DMS53 (cell line): ENCODE measurements around the gene NOLC1.

Experiments
- DNase-seq: peaks from one replicate; lab custom pipeline; 2025; lab: John Stamatoyannopoulos, UW

NOLC1 gene

DNA sequence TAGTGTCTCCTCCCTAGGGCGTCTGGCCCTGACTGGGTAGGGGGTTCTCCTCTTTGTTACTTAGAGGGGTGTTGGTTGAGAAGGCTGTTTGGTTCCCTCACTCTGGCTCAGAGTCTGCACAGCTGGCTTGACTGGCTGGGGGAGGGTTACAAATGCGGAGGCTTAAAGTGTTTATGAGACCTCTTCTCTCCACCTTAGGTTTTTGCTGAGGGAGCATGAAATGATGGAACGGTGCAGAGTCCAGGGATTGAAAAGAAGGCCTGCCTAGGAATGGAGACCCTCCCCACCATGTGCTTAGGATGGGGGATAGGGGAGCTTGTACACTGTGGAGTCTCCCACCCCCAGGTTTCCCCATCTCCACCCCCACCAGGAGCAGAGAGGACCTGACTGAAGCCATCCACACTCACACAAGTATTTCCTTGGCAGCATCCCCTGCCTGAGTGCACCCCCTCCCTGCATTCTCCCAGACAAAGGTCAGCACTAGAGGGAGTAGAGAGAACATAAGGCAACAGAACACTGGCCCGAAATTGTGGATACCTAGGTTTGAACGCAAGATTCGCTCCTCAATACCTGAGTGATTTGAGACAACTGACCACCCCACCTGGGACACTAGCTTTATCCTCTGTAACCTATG lies 30.3 kb upstream of the NOLC1 start:
- no peak for DNase-seq

DNA sequence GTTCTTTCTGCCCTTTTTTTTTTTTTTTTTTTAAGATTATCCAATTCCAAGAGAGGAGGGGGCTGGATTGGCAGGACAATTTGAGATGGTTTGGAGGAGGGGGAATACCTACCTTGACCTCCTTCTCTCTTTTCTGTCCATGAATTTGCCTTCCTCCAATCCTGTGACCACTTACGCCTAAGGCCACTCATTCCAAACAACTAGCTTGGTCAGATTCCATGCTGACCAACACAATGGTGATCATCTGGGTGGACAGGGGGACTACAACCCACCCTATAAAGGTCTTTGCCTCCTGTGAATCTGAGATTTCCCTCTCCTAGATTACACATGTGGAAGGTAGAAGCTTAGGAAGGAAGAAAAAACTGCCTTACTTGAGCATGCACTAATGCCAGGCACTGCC lies 29.7 kb upstream of the NOLC1 start:
- DNase-seq = no peak

- no peak for DNase-seq
Observed at GRCh38 chr10:102123223-102123622, 29.0 kb upstream of the NOLC1 start.

- peak; percentile 90 for DNase-seq
Observed at GRCh38 chr10:102131286-102132170, 20.7 kb upstream of the NOLC1 start.

GRCh38 chr10:102132193-102132562 lies 20.0 kb upstream of the NOLC1 start:
- DNase-seq = no peak

- DNase-seq = peak; percentile 99
Observed at GRCh38 chr10:102132563-102133372, 19.4 kb upstream of the NOLC1 start, which contains the start of gene PPRC1. TSS of gene PPRC1 (plus strand) at chr10:102133040. CDS start at chr10:102133069, 29 bp downstream.

- DNase-seq = peak; percentile 82
Observed at GRCh38 chr10:102133373-102134195, 18.6 kb upstream of the NOLC1 start.

DNA sequence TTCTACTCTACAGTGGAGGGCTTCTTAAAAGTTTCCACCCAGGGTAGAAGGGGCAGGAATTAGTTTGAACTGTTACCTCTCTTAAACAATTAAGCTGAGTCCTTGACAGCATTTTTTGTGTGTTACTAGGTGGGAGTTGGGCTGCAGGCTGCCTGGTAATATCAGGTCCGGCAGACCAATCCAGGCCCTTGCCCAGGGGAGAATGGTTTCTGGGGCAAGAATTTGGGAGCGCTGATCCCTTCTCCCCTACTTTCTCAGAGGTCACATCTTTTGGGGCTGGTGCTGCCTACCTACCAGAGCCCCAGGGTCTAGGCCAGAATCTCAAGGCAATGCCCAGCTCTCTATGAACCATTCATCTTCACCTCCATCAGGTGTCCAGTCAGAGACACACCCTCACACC lies 17.8 kb upstream of the NOLC1 start:
- no peak for DNase-seq

DNA sequence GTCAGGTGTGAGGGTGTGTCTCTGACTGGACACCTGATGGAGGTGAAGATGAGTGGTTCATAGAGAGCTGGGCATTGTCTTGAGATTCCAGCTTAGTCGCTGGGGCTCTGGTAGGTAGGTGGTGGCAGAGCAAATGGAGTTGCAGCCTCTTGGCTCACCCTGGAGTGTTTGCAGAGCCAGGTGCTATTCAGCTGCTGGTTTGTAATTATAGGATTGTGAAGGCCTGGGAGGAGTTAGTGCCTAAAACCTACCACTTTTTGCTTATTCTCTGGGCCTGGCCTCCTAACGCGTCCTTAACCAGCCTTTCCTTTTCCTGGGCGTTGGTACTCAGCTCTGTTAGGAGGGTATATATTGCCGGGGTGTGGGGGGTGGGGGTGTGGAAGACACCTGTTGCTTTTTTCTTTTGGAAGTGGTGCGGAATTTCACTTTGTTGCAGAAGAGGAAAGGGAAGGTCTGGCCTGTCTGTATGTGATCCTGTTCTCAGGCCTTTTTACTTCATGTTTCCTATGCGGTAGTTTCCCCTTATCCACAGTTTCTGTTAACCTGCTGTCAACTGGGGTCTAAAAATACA lies 16.1 kb upstream of the NOLC1 start:
- peak; percentile 78 for DNase-seq

DNA sequence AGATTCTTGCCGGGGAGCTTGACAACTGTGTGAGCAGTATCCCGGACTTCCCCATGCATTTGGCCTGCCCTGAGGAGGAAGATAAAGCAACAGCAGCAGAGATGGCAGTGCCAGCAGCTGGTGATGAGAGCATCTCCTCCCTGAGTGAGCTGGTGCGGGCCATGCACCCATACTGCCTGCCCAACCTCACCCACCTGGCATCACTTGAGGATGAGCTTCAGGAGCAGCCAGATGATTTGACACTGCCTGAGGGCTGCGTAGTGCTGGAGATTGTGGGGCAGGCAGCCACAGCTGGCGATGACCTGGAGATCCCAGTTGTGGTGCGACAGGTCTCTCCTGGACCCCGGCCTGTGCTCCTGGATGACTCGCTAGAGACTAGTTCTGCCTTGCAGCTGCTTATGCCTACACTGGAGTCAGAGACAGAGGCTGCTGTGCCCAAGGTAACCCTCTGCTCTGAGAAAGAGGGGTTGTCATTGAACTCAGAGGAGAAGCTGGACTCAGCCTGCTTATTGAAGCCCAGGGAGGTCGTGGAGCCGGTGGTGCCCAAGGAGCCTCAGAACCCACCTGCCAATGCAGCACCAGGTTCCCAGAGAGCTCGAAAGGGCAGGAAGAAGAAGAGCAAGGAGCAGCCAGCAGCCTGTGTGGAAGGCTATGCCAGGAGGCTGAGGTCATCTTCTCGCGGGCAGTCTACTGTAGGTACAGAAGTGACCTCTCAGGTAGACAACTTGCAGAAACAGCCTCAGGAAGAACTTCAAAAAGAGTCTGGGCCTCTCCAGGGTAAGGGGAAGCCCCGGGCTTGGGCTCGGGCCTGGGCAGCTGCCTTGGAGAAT lies 12.7 kb upstream of the NOLC1 start:
- DNase-seq = no peak

DNA sequence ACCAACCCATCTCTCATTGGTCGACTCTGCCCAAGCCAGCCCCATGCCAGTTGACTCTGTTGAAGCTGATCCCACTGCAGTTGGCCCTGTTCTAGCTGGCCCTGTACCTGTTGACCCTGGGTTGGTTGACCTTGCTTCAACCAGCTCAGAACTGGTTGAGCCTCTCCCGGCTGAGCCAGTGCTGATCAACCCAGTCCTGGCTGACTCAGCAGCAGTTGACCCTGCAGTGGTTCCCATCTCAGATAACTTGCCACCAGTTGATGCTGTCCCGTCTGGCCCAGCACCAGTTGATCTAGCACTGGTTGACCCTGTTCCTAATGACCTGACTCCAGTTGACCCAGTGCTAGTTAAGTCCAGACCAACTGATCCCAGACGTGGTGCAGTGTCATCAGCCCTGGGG lies 12.0 kb upstream of the NOLC1 start:
- DNase-seq = no peak

GRCh38 chr10:102140913-102141540 lies 11.2 kb upstream of the NOLC1 start:
- DNase-seq = no peak

- DNase-seq = no peak
Observed at GRCh38 chr10:102141583-102142107, 10.5 kb upstream of the NOLC1 start.

GRCh38 chr10:102146971-102147428 lies 5.2 kb upstream of the NOLC1 start:
- no peak for DNase-seq

DNA sequence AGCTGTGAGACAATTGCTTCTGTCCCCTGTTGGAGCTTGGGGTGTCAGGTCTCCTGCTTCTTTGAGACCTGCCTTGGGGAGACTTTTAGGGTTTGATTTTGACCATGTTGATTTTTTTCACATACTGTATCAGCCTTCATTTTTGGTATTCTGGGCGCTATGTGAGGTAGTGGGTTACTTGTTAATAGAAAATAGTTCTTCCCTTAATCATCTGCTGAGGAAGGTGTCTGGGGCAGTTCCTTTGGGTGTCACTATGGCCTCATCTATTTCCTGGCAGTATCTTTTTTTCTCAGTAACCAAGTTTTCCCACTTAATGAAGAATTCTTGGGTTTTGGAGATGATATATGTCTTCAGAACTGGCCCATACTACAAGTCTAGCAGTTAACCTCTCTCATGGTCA lies 4.6 kb upstream of the NOLC1 start:
- no peak for DNase-seq

DNA sequence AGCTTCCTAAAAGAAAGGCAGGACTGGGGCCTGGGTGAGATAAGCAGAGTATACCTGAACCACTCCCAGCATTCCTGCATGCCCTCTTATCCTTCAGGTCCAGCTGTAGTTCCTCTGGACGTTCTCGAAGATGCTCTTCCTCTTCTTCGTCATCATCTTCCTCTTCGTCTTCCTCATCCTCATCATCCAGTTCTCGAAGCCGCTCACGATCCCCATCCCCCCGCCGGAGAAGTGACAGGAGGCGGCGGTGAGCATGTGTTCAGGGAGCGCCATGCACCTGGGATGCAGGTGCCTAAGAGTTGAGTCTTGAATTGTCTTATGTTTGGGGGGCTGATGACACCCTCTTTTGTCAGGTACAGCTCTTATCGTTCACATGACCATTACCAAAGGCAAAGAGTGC lies 3.9 kb upstream of the NOLC1 start:
- no peak for DNase-seq

DNA sequence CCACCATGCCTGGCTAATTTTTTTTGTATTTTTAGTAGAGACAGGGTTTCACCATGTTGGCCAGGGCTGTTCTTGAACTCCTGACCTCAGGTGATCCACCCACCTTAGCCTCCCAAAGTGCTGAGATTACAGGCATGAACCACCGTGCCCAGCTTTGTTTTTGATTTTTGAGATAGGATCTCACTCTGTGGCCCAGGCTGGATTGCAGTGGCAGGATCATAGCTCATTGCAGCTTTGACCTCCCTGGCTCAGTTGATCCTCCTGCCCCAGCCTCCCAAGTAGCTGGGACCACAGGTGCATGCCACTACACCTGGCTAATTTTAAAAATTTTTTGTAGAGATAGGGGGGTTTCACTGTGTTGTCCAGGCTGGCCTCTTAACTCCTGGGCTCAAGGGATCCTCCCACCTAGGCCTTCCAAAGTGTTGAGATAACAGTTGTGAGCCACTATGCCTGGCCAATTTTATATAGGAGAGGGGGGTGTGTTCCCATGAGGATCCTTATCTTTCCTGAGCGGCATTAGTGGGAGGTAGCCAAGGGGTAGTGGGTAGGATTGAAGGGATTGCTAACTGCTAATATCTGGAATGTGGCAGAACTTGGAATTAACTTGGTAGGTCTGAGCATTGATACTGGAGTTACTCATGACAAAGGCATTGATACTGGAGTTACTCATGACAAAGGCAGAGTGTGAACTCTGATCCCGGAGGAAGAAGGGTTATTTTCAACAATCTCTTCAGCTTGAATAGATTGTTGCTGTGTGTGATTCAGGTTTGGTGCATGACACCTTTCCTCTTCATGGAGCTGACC lies 1.0 kb upstream of the NOLC1 start:
- DNase-seq = no peak

DNA sequence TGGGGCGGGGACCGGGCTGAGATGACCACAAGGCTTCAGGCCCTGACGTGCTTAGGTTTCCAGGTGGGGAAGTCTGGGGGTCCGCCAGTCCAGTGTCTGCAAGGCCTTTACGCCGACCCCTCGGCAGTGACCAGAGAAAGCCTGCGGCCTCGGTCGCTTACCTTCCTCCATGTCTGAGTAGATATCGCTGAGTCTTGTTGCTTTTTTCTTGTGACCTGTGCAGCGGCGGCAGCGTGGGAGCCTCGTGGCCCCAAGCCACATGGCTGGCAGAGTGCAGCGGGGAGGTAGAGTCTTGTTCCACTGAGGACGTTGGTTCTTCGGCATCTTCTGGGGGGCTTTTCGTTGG lies 329 bp downstream of the NOLC1 start:
- DNase-seq = peak; percentile 67

DNA sequence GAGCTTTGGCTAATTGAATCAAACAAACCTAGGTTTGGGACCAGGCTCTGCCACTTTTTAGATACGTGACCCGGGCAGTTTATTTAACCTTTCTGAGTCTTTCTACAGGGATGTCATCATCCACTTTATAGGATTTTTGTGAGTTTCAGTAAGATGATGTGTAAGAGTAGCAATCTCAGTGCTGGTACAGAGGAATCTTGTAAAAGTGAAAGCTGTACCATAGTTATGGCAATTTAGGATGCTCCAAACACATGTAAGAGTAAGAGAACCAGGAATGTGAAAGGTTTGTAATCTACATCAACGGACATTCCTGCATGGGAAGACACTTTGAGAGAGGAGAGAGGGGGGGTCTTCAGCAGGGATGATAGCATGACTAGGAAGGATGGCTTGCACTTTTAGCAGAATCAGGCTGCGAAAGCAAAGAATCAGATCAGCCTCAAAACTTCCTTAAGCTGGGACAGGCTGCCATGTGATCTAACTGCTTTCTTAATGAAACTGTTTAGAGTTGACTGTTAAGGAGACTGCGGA lies 968 bp downstream of the NOLC1 start:
- no peak for DNase-seq
